HG03108 (cell line): ENCODE results near the gene OSBPL10.
A peak's percentile ranks its signal among the peaks of the same experiment; 100 is the strongest.

Source experiments
- ATAC-seq: cut with Tn5 transposase; IDR thresholded peaks from one replicate; pipeline ENCODE4 v1.9.1; 2021; ENCODE audit warnings: moderate library complexity; ENCODE audit not compliant: unreplicated experiment

Gene OSBPL10

GRCh38 chr3:31636694-31637442, 344.2 kb downstream of the OSBPL10 start:
- no peak for ATAC-seq

GRCh38 chr3:31636049-31636448, 345.0 kb downstream of the OSBPL10 start:
- ATAC-seq = no peak

GRCh38 chr3:31635545-31635944, 345.5 kb downstream of the OSBPL10 start:
- no peak for ATAC-seq

- no peak for ATAC-seq
Measured at GRCh38 chr3:31634476-31634875, 346.6 kb downstream of the OSBPL10 start.

GRCh38 chr3:31629054-31629453, 352.0 kb downstream of the OSBPL10 start:
- no peak for ATAC-seq

- ATAC-seq = no peak
Measured at GRCh38 chr3:31625358-31625757, 355.7 kb downstream of the OSBPL10 start.

- ATAC-seq = no peak
Measured at GRCh38 chr3:31624083-31624709, 356.9 kb downstream of the OSBPL10 start.

- ATAC-seq = peak; percentile 64
Measured at GRCh38 chr3:31622636-31623288, 358.3 kb downstream of the OSBPL10 start.

- no peak for ATAC-seq
Measured at GRCh38 chr3:31621314-31621713, 359.7 kb downstream of the OSBPL10 start.

GRCh38 chr3:31620656-31621055, 360.4 kb downstream of the OSBPL10 start:
- ATAC-seq = no peak

- ATAC-seq = no peak
Measured at GRCh38 chr3:31616711-31617110, 364.4 kb downstream of the OSBPL10 start.

GRCh38 chr3:31615071-31615875, 365.8 kb downstream of the OSBPL10 start:
- no peak for ATAC-seq

GRCh38 chr3:31614162-31614921, 366.7 kb downstream of the OSBPL10 start:
- no peak for ATAC-seq

- ATAC-seq = no peak
Measured at GRCh38 chr3:31613654-31614053, 367.4 kb downstream of the OSBPL10 start.

GRCh38 chr3:31613177-31613576, 367.9 kb downstream of the OSBPL10 start:
- ATAC-seq = no peak
